ENCODE results near the gene EPS15.

DNA sequence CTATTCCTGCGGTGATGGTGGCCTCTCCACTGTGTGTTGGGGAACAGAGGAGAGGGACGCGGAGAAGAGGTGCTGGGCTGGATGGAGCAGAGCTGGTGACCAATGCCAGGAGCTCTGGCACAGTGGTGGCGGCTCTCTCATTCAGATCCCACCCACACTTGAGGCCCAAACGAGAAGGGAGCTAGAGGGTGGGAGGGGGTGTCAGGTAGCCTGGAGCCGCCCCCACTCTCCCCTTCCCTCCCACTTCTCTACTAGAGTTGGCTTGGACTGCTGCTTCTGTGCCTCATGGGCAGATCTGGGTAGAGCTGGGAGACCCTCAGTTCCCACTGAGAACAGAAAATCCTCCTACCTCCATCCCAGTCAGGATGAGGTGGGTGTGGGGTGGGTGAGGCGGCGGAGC lies 192.2 kb downstream of the EPS15 start:
- TF ChIP-seq, protein P1, sequence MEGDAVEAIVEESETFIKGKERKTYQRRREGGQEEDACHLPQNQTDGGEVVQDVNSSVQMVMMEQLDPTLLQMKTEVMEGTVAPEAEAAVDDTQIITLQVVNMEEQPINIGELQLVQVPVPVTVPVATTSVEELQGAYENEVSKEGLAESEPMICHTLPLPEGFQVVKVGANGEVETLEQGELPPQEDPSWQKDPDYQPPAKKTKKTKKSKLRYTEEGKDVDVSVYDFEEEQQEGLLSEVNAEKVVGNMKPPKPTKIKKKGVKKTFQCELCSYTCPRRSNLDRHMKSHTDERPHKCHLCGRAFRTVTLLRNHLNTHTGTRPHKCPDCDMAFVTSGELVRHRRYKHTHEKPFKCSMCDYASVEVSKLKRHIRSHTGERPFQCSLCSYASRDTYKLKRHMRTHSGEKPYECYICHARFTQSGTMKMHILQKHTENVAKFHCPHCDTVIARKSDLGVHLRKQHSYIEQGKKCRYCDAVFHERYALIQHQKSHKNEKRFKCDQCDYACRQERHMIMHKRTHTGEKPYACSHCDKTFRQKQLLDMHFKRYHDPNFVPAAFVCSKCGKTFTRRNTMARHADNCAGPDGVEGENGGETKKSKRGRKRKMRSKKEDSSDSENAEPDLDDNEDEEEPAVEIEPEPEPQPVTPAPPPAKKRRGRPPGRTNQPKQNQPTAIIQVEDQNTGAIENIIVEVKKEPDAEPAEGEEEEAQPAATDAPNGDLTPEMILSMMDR (IDR thresholded peaks at IDR 0.05 in 2 of 3, conservative IDR thresholded peaks at IDR 0.05 in 1 of 3; ENCODE audit: control insufficient read depth in 2 of 3, extremely low read depth in 1 of 3, insufficient read depth in 1 of 3, low read depth in 3 of 3, low read length in 3 of 3): no peak
- no peak for TF ChIP-seq EZH2 (IDR thresholded peaks at IDR 0.05; ENCODE audit: borderline replicate concordance, control insufficient read depth, low read depth, low read length)
- no peak for TF ChIP-seq DPF2 (IDR thresholded peaks at IDR 0.05)
- TF ChIP-seq RCOR1 (conservative IDR thresholded peaks at IDR 0.05; ENCODE audit: low read depth, low read length): no peak
- TF ChIP-seq, protein P2, sequence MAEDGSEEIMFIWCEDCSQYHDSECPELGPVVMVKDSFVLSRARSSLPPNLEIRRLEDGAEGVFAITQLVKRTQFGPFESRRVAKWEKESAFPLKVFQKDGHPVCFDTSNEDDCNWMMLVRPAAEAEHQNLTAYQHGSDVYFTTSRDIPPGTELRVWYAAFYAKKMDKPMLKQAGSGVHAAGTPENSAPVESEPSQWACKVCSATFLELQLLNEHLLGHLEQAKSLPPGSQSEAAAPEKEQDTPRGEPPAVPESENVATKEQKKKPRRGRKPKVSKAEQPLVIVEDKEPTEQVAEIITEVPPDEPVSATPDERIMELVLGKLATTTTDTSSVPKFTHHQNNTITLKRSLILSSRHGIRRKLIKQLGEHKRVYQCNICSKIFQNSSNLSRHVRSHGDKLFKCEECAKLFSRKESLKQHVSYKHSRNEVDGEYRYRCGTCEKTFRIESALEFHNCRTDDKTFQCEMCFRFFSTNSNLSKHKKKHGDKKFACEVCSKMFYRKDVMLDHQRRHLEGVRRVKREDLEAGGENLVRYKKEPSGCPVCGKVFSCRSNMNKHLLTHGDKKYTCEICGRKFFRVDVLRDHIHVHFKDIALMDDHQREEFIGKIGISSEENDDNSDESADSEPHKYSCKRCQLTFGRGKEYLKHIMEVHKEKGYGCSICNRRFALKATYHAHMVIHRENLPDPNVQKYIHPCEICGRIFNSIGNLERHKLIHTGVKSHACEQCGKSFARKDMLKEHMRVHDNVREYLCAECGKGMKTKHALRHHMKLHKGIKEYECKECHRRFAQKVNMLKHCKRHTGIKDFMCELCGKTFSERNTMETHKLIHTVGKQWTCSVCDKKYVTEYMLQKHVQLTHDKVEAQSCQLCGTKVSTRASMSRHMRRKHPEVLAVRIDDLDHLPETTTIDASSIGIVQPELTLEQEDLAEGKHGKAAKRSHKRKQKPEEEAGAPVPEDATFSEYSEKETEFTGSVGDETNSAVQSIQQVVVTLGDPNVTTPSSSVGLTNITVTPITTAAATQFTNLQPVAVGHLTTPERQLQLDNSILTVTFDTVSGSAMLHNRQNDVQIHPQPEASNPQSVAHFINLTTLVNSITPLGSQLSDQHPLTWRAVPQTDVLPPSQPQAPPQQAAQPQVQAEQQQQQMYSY (CRISPR knock-in tag; IDR thresholded peaks at IDR 0.05): no peak
- no peak for TF ChIP-seq EP300 (IDR thresholded peaks at IDR 0.05; ENCODE audit: borderline replicate concordance in 1 of 2, control insufficient read depth in 1 of 2, low read depth in 2 of 2, low read length in 2 of 2)
- TF ChIP-seq HDAC2 (IDR thresholded peaks at IDR 0.05): no peak
- no peak for TF ChIP-seq JUND (IDR thresholded peaks at IDR 0.05; ENCODE audit: low read depth, low read length)
- no peak for TF ChIP-seq TARDBP (IDR thresholded peaks at IDR 0.05; ENCODE audit: borderline replicate concordance)
- TF ChIP-seq IKZF2 (IDR thresholded peaks at IDR 0.05): no peak
- no peak for TF ChIP-seq FOXK2 (IDR thresholded peaks at IDR 0.05)
- no peak for TF ChIP-seq CREM (IDR thresholded peaks at IDR 0.05; ENCODE audit: low read depth)
